Mesenchymal stem cell (in vitro differentiated cells and primary cell): Measurements from ENCODE around the gene RPN1.
"Not testable (repeated sequence)": the region's sequence is repeated elsewhere in the genome, so short reads cannot be mapped to it uniquely, and the experiment has no call there.

Experiments
- DNase-seq: peaks from one replicate; pipeline ENCODE4 v3.0.0-alpha.2; 2013
- H2AFZ ChIP-seq: one replicate; pipeline ENCODE4 v1.6.1; 2013; ENCODE audit warnings: low read depth, mild to moderate bottlenecking, control low read depth, inconsistent platforms, low read length, moderate library complexity
- H2AK5ac ChIP-seq: 2 replicates; pipeline ENCODE4 v1.6.1; 2013; ENCODE audit warnings: low read length, moderate library complexity, mild to moderate bottlenecking, inconsistent platforms; ENCODE audit not compliant: severe bottlenecking
- H2BK120ac ChIP-seq: one replicate; pipeline ENCODE4 v1.6.1; 2013; ENCODE audit warnings: low read depth, mild to moderate bottlenecking, inconsistent platforms, low read length, moderate library complexity
- H2BK12ac ChIP-seq, 2 experiments: one replicate each; pipeline ENCODE4 v1.6.1; 2013; ENCODE audit warnings: inconsistent platforms in 2 of 2, low read length in 2 of 2, mild to moderate bottlenecking in 2 of 2, moderate library complexity in 2 of 2, control low read depth in 1 of 2
- H2BK15ac ChIP-seq: one replicate; pipeline ENCODE4 v1.6.1; 2013; ENCODE audit warnings: mild to moderate bottlenecking, low read depth, inconsistent platforms; ENCODE audit not compliant: poor library complexity, severe bottlenecking
- H2BK5ac ChIP-seq: 2 replicates; pipeline ENCODE4 v1.6.1; 2013; ENCODE audit warnings: low read depth, mild to moderate bottlenecking, low read length, control low read depth, inconsistent platforms; ENCODE audit not compliant: poor library complexity, severe bottlenecking
- H3K14ac ChIP-seq, 2 experiments: one replicate each; pipeline ENCODE4 v1.6.1; 2013; ENCODE audit warnings: inconsistent platforms in 2 of 2, low read length in 2 of 2, control low read depth in 1 of 2, mild to moderate bottlenecking in 1 of 2, moderate library complexity in 1 of 2
- H3K18ac ChIP-seq, 2 experiments: one replicate each; pipeline ENCODE4 v1.6.1; 2013; ENCODE audit warnings: inconsistent platforms in 2 of 2, low read length in 2 of 2, control low read depth in 1 of 2, low read depth in 1 of 2, mild to moderate bottlenecking in 1 of 2
- H3K23ac ChIP-seq, 2 experiments: one replicate each; pipeline ENCODE4 v1.6.1; 2013; ENCODE audit warnings: inconsistent platforms in 2 of 2, low read length in 2 of 2, mild to moderate bottlenecking in 2 of 2, moderate library complexity in 2 of 2, control low read depth in 1 of 2
- H3K27ac ChIP-seq: 2 replicates; pipeline ENCODE4 v1.5.1; 2013; ENCODE audit warnings: mild to moderate bottlenecking, moderate library complexity, low read length, control low read depth, inconsistent platforms; ENCODE audit not compliant: poor library complexity, severe bottlenecking
- H3K27me3 ChIP-seq, 2 experiments: 2 replicates each; pipeline versions ENCODE4 v1.6.1 to v1.7.0; 2013; ENCODE audit warnings: low read length in 2 of 2, mild to moderate bottlenecking in 2 of 2, moderate library complexity in 2 of 2, control low read depth in 1 of 2, inconsistent platforms in 1 of 2; ENCODE audit not compliant: control insufficient read depth in 1 of 2, insufficient read depth in 1 of 2
- H3K36me3 ChIP-seq, 2 experiments: 2 replicates each; pipeline versions ENCODE4 v1.6.1 to v1.7.0; 2013; ENCODE audit warnings: low read length in 2 of 2, control low read depth in 1 of 2, inconsistent platforms in 1 of 2, low read depth in 1 of 2, mild to moderate bottlenecking in 1 of 2; ENCODE audit not compliant: insufficient read depth in 2 of 2, control insufficient read depth in 1 of 2
- H3K4ac ChIP-seq, 2 experiments: one replicate each; pipeline ENCODE4 v1.6.1; 2013; ENCODE audit warnings: inconsistent platforms in 2 of 2, low read length in 2 of 2, mild to moderate bottlenecking in 2 of 2, moderate library complexity in 2 of 2, control low read depth in 1 of 2, low read depth in 1 of 2
- H3K4me1 ChIP-seq: 2 replicates; pipeline ENCODE4 v1.6.1; 2013; ENCODE audit warnings: low read depth, low read length, control low read depth; ENCODE audit not compliant: control insufficient read depth, insufficient read depth
- H3K4me2 ChIP-seq: 2 replicates; pipeline ENCODE4 v1.6.1; 2013; ENCODE audit warnings: low read length, mild to moderate bottlenecking, inconsistent platforms; ENCODE audit not compliant: poor library complexity, severe bottlenecking
- H3K4me3 ChIP-seq, 2 experiments: 2 replicates each; pipeline versions ENCODE4 v1.5.1 to v1.7.0; 2013; ENCODE audit warnings: low read length in 2 of 2, mild to moderate bottlenecking in 2 of 2, control low read depth in 1 of 2, low read depth in 1 of 2; ENCODE audit not compliant: insufficient read depth in 1 of 2
- H3K79me1 ChIP-seq: replicated peaks from 2 replicates; pipeline ENCODE4 v1.6.1; 2013; ENCODE audit warnings: mild to moderate bottlenecking, control low read depth, low read length, inconsistent platforms; ENCODE audit not compliant: poor library complexity, severe bottlenecking
- H3K9ac ChIP-seq: 2 replicates; pipeline ENCODE4 v1.7.0; 2013; ENCODE audit warnings: mild to moderate bottlenecking, low read length, moderate library complexity
- H3K9me3 ChIP-seq: 2 replicates; pipeline ENCODE4 v1.7.0; 2013; ENCODE audit warnings: mild to moderate bottlenecking, low read length; ENCODE audit not compliant: control insufficient read depth
- H4K8ac ChIP-seq: one replicate; pipeline ENCODE4 v1.6.1; 2013; ENCODE audit warnings: inconsistent platforms, mild to moderate bottlenecking, low read length, moderate library complexity
- H4K91ac ChIP-seq: one replicate; pipeline ENCODE4 v1.6.1; 2013; ENCODE audit warnings: mild to moderate bottlenecking, low read length, inconsistent platforms
- WGBS: methylation state at CpG from one replicate; pipeline ENCODE4 v1.1.7; 2013; ENCODE audit warnings: mixed read lengths; 5-methylcytosine and 5-hydroxymethylcytosine counted together

Gene RPN1

GRCh38 chr3:128588147-128588546 lies 62.5 kb downstream of the RPN1 start:
- no peaks in the 10 kb centered on the region for H3K79me1 ChIP-seq
- no peak overlapping the region for H2AK5ac ChIP-seq
- no peak overlapping the region for H3K9ac ChIP-seq
- no peaks in the 10 kb centered on the region for H3K36me3 ChIP-seq
- no peak overlapping the region for H4K91ac ChIP-seq
- H2BK15ac ChIP-seq: no peak overlapping the region
- H3K4me2 ChIP-seq: no peak overlapping the region
- no peak for DNase-seq
- H4K8ac ChIP-seq: no peak overlapping the region
- H2BK120ac ChIP-seq: no peak overlapping the region
- H3K23ac ChIP-seq: no peak overlapping the region
- no peak overlapping the region for H3K4me3 ChIP-seq
- H2BK12ac ChIP-seq: no peak overlapping the region
- H3K18ac ChIP-seq: no peak overlapping the region
- peaks cover 3% of the 10 kb centered on the region for H3K4me1 ChIP-seq
- peaks cover 15 to 31% of the 10 kb centered on the region in 2 experiments for H3K27me3 ChIP-seq
- peaks cover 3% of the 10 kb centered on the region for H3K9me3 ChIP-seq
- H3K27ac ChIP-seq: no peak overlapping the region
- H2AFZ ChIP-seq: no peak overlapping the region
- no peak overlapping the region for H3K4ac ChIP-seq
- H3K14ac ChIP-seq: no peak overlapping the region
- WGBS: 58% methylated on average over 10 of the region's 10 CpGs
- no peak overlapping the region for H2BK5ac ChIP-seq

GRCh38 chr3:128587391-128587790 lies 63.2 kb downstream of the RPN1 start:
- no peak overlapping the region for H2AFZ ChIP-seq
- H3K4me2 ChIP-seq: no peak overlapping the region
- peaks cover 23 to 39% of the 10 kb centered on the region in 2 experiments for H3K27me3 ChIP-seq
- H3K79me1 ChIP-seq: no peaks in the 10 kb centered on the region
- H3K18ac ChIP-seq: no peak overlapping the region
- no peak overlapping the region for H2AK5ac ChIP-seq
- no peak overlapping the region for H4K8ac ChIP-seq
- H3K4me3 ChIP-seq: no peak overlapping the region
- no peaks in the 10 kb centered on the region for H3K36me3 ChIP-seq
- peaks cover 3% of the 10 kb centered on the region for H3K4me1 ChIP-seq
- no peak overlapping the region for H4K91ac ChIP-seq
- no peak overlapping the region for H2BK12ac ChIP-seq
- peaks cover 3% of the 10 kb centered on the region for H3K9me3 ChIP-seq
- no peak overlapping the region for H2BK120ac ChIP-seq
- no peak overlapping the region for H2BK5ac ChIP-seq
- DNase-seq: no peak
- no peak overlapping the region for H3K9ac ChIP-seq
- H3K4ac ChIP-seq: no peak overlapping the region
- H3K23ac ChIP-seq: no peak overlapping the region
- no peak overlapping the region for H3K27ac ChIP-seq
- 82% methylated on average over 3 of the region's 3 CpGs for WGBS
- H2BK15ac ChIP-seq: no peak overlapping the region
- H3K14ac ChIP-seq: no peak overlapping the region

- not testable (repeated sequence) for H3K4me3 ChIP-seq, H3K4me2 ChIP-seq, H3K4ac ChIP-seq, H4K91ac ChIP-seq, H3K9ac ChIP-seq, H2BK15ac ChIP-seq, H4K8ac ChIP-seq, H3K27ac ChIP-seq, H3K36me3 ChIP-seq, H3K23ac ChIP-seq, H2AK5ac ChIP-seq, DNase-seq, H2BK12ac ChIP-seq, H3K9me3 ChIP-seq, H3K4me1 ChIP-seq, H3K18ac ChIP-seq, H2BK120ac ChIP-seq, H2BK5ac ChIP-seq, H3K14ac ChIP-seq, H2AFZ ChIP-seq, H3K79me1 ChIP-seq
- H3K27me3 ChIP-seq: peaks cover 25 to 40% of the 10 kb centered on the region in 2 experiments
- 89% methylated on average over 8 of the region's 8 CpGs for WGBS
Measured at GRCh38 chr3:128586932-128587331, 63.7 kb downstream of the RPN1 start.

- not testable (repeated sequence) for H2BK15ac ChIP-seq, H3K79me1 ChIP-seq, H3K4me2 ChIP-seq, H2BK120ac ChIP-seq, H3K9me3 ChIP-seq, H2AK5ac ChIP-seq, H2BK5ac ChIP-seq, H3K18ac ChIP-seq, H3K36me3 ChIP-seq, H3K4me3 ChIP-seq, H4K91ac ChIP-seq, H3K27ac ChIP-seq, DNase-seq, H3K4me1 ChIP-seq, H3K4ac ChIP-seq, H2BK12ac ChIP-seq, H2AFZ ChIP-seq, H3K23ac ChIP-seq, H3K9ac ChIP-seq, H3K14ac ChIP-seq, H4K8ac ChIP-seq
- 84% methylated on average over 6 of the region's 9 CpGs for WGBS
- peaks cover 29 to 42% of the 10 kb centered on the region in 2 experiments for H3K27me3 ChIP-seq
Measured at GRCh38 chr3:128586391-128586790, 64.2 kb downstream of the RPN1 start.
